HCT116 (cell line): ENCODE results near the gene RIPK3. TPM values are rescaled to one million over a fixed set of nuclear protein-coding genes. Genes with fewer than 3 reads are reported as not detected.

Source experiments
- ATAC-seq: fragments of 200-7000 bp; cut with Tn5 transposase; 2 replicates; pipeline ENCODE4 v1.9.1; 2020; ENCODE audit warnings: mild to moderate bottlenecking, moderate library complexity
- BruUV-seq: library from RNA; stranded (reverse); fragments of 400-500 nt; replicated peaks from 2 replicates; lab custom pipeline; 2021; lab: Mats Ljungman, UMichigan
- CTCF ChIA-PET: fragments of 300-600 bp; sonication (Branson Sonifier 250); formaldehyde crosslinking; loops from one replicate; lab custom pipeline; 2021; ENCODE audit warnings: antibody characterized with exemption; lab: Charles Lee
- POLR2A ChIA-PET: fragments of 300-600, 350-600 bp; sonication (Branson Sonifier 250); formaldehyde crosslinking; loops from one replicate; lab custom pipeline; 2021; ENCODE audit warnings: antibody characterized with exemption; lab: Charles Lee
- RAD21 ChIA-PET, 2 experiments: fragments of 300-600 bp; sonication (Branson Sonifier 250); formaldehyde crosslinking; loops; one replicate each; lab custom pipeline; 2023; ENCODE audit warnings: low total read pairs in 2 of 2; ENCODE audit not compliant: uncharacterized antibody in 2 of 2, unreplicated experiment in 2 of 2, low non-redundant PET in 1 of 2; lab: Charles Lee
- DNase-seq: peaks from one replicate; pipeline ENCODE4 v3.0.0-alpha.2; 2010; ENCODE audit warnings: low read depth, low spot score
- H2AFZ ChIP-seq: fragments of 200-600 bp; shearing (Covaris generic), sonication (generic); 2 replicates; pipeline ENCODE4 v1.6.1; 2017; ENCODE audit warnings: low read depth, mixed run types, mixed read lengths, antibody characterized with exemption, low read length; ENCODE audit not compliant: poor library complexity, severe bottlenecking
- H3K27ac ChIP-seq: 2 replicates; pipeline ENCODE4 v1.5.1; 2012; ENCODE audit warnings: low read depth, low read length
- H3K27me3 ChIP-seq: fragments of 200-600 bp; sonication (generic); 2 replicates; pipeline ENCODE4 v1.6.1; 2016; ENCODE audit warnings: mixed run types, low read length, mixed read lengths; ENCODE audit not compliant: insufficient read depth
- H3K36me3 ChIP-seq, 2 experiments: fragments of 200-500 bp in 1 of 2; fragments of 200-600 bp in 1 of 2; sonication (Bioruptor generic) in 1 of 2; sonication (generic) in 1 of 2; 2 replicates each; pipeline versions ENCODE4 v1.5.1 to v1.6.1; 2014 to 2016; ENCODE audit warnings: low read length in 2 of 2, inconsistent platforms in 1 of 2, mixed read lengths in 1 of 2, mixed run types in 1 of 2; ENCODE audit not compliant: insufficient read depth in 2 of 2, control insufficient read depth in 1 of 2
- H3K4me1 ChIP-seq, 2 experiments: fragments of 200-600 bp in 1 of 2; sonication (generic) in 1 of 2; 2 replicates each; pipeline versions ENCODE4 v1.5.1 to v1.6.1; 2012 to 2017; ENCODE audit warnings: low read length in 2 of 2, inconsistent platforms in 1 of 2, mild to moderate bottlenecking in 1 of 2, mixed read lengths in 1 of 2, mixed run types in 1 of 2, moderate library complexity in 1 of 2; ENCODE audit not compliant: insufficient read depth in 2 of 2, control insufficient read depth in 1 of 2
- H3K4me2 ChIP-seq: fragments of 200-600 bp; sonication (generic); 2 replicates; pipeline ENCODE4 v1.6.1; 2017; ENCODE audit warnings: mixed run types, low read length, mixed read lengths
- H3K4me3 ChIP-seq, 2 experiments: fragments of 200-600 bp in 1 of 2; sonication (generic) in 1 of 2; replicated peaks in 1 of 2; 2 replicates each; pipeline ENCODE4 v1.5.1; 2011 to 2016; ENCODE audit warnings: low read length in 2 of 2, control low read depth in 1 of 2, low read depth in 1 of 2, mild to moderate bottlenecking in 1 of 2, mixed read lengths in 1 of 2, mixed run types in 1 of 2
- H3K79me2 ChIP-seq: fragments of 200-600 bp; sonication (generic); 2 replicates; pipeline ENCODE4 v1.6.1; 2017; ENCODE audit warnings: mild to moderate bottlenecking, mixed run types, low read length, moderate library complexity, mixed read lengths; ENCODE audit not compliant: insufficient read depth
- H3K9ac ChIP-seq: fragments of 200-600 bp; sonication (generic); 2 replicates; pipeline ENCODE4 v1.6.1; 2016; ENCODE audit warnings: low read length, mixed read lengths
- H3K9me2 ChIP-seq: fragments of 200-600 bp; sonication (generic), shearing (Covaris generic); 2 replicates; pipeline ENCODE4 v1.6.1; 2017; ENCODE audit warnings: mixed run types, mild to moderate bottlenecking, moderate library complexity; ENCODE audit not compliant: insufficient read depth
- H3K9me3 ChIP-seq, 2 experiments: fragments of 200-500 bp in 1 of 2; fragments of 200-600 bp in 1 of 2; sonication (Bioruptor generic) in 1 of 2; sonication (generic) in 1 of 2; 2 replicates each; pipeline ENCODE4 v1.6.1; 2014 to 2017; ENCODE audit warnings: low read length in 2 of 2, mixed read lengths in 2 of 2, inconsistent platforms in 1 of 2, low read depth in 1 of 2, mild to moderate bottlenecking in 1 of 2, mixed run types in 1 of 2, moderate library complexity in 1 of 2; ENCODE audit not compliant: control insufficient read depth in 1 of 2, insufficient read depth in 1 of 2
- H4K20me1 ChIP-seq: fragments of 200-600 bp; sonication (generic), shearing (Covaris generic); 2 replicates; pipeline ENCODE4 v1.6.1; 2017; ENCODE audit warnings: mixed run types, mild to moderate bottlenecking, moderate library complexity; ENCODE audit not compliant: insufficient read depth
- ELF1 ChIP-seq: IDR thresholded peaks from 2 replicates; pipeline ENCODE4 v1.6.1; 2012; ENCODE audit warnings: low read depth, borderline replicate concordance
- EZH2phosphoT487 ChIP-seq: fragments of 200-600 bp; IDR thresholded peaks from 2 replicates; pipeline ENCODE4 v1.6.1; 2018; ENCODE audit warnings: antibody characterized with exemption, borderline replicate concordance
- JUND ChIP-seq: IDR thresholded peaks from 2 replicates; pipeline ENCODE4 v1.6.1; 2012
- MAX ChIP-seq: IDR thresholded peaks from 2 replicates; pipeline ENCODE4 v1.6.1; 2012
- POLR2A ChIP-seq: IDR thresholded peaks from 2 replicates; pipeline ENCODE4 v1.7.0; 2011; ENCODE audit warnings: borderline replicate concordance; ENCODE audit not compliant: insufficient read depth, insufficient read length; ENCODE audit errors: extremely low read depth
- SRF ChIP-seq: IDR thresholded peaks from 2 replicates; pipeline ENCODE4 v1.6.1; 2012; ENCODE audit warnings: low read depth
- TCF7L2 ChIP-seq: IDR thresholded peaks from 2 replicates; pipeline ENCODE4 v1.7.0; 2011; ENCODE audit warnings: borderline replicate concordance, inconsistent platforms; ENCODE audit not compliant: insufficient read depth, insufficient read length; ENCODE audit errors: extremely low read depth
- ZBTB33 ChIP-seq: IDR thresholded peaks from 2 replicates; pipeline ENCODE4 v1.6.1; 2011; ENCODE audit warnings: mild to moderate bottlenecking, low read length, moderate library complexity; ENCODE audit not compliant: insufficient replicate concordance; ENCODE audit errors: extremely low read depth
- intact Hi-C: fragments of 100-400 bp; cut with micrococcal nuclease; formaldehyde crosslinking; loops from 2 replicates; pipeline ENCODE4 v1.10.0; 2022
- total RNA-seq: library from RNA; stranded (reverse); gene quantifications from one replicate; pipeline ENCODE4 v1.2.1, GENCODE V29; 2021; ENCODE audit not compliant: unreplicated experiment

Gene RIPK3
- total RNA-seq, 1 experiment from 2014 or later: not detected

- no peaks in the 10 kb centered on the region for H3K79me2 ChIP-seq
- H2AFZ ChIP-seq: no peak overlapping the region
- ChIA-PET CTCF (interaction anchor here (1.1 to 6.3 kb wide), 2 partner anchors 95 to 106 kb away, joined by 3 to 162 read pairs; partner anchors contain the start of genes CBLN3 and KHNYN), RAD21 (no interaction called here), POLR2A (interaction anchor here (1.0 kb wide), 1 partner anchor 96 kb away, joined by 6 read pairs; no protein-coding TSS in a partner anchor)
- intact Hi-C loops: no loop called here
- no peak overlapping the region for H3K4me2 ChIP-seq
- peaks cover 4 to 12% of the 10 kb centered on the region in 2 experiments for H3K4me1 ChIP-seq
- H3K27me3 ChIP-seq: no peaks in the 10 kb centered on the region
- no TSS peak for BruUV-seq
- H3K9ac ChIP-seq: no peak overlapping the region
- no peak for TF ChIP-seq SRF
- TF ChIP-seq ELF1: no peak
- TF ChIP-seq POLR2A: no peak
- no peak for TF ChIP-seq EZH2phosphoT487
- no peak for TF ChIP-seq MAX
- no peaks in the 10 kb centered on the region for H3K9me2 ChIP-seq
- no peaks in the 10 kb centered on the region for H3K36me3 ChIP-seq
- no peaks in the 10 kb centered on the region for H3K9me3 ChIP-seq
- H4K20me1 ChIP-seq: no peaks in the 10 kb centered on the region
- ATAC-seq (no peak), DNase-seq (no peak)
- no peak overlapping the region for H3K4me3 ChIP-seq
- H3K27ac ChIP-seq: no peak overlapping the region
Observed at GRCh38 chr14:24335461-24336171, 4.2 kb downstream of the RIPK3 start.

- ATAC-seq (no peak), DNase-seq (no peak)
- Histone ChIP-seq H4K20me1 (no peaks in the 10 kb centered on the region), H3K36me3 (no peaks in the 10 kb centered on the region), H3K79me2 (no peaks in the 10 kb centered on the region), H2AFZ (peak within 1 kb of the TSS; percentile 96), H3K27me3 (no peaks in the 10 kb centered on the region), H3K4me3 (peak within 1 kb of the TSS; percentile 28 to 49), H3K9ac (peak within 1 kb of the TSS; percentile 39; the same call in 1 of the 2 replicates), H3K4me1 (peaks cover 4 to 12% of the 10 kb centered on the region in 2 experiments), H3K9me2 (no peaks in the 10 kb centered on the region), H3K9me3 (no peaks in the 10 kb centered on the region), H3K4me2 (peak within 1 kb of the TSS; percentile 84), H3K27ac (peak within 1 kb of the TSS; percentile 26; the same call in 1 of the 2 replicates)
- TF ChIP-seq JUND: no peak
- no peak for TF ChIP-seq TCF7L2
- TF ChIP-seq ZBTB33: no peak
- ChIA-PET RAD21 (interaction anchor here in 1 of 2 experiments (1.1 kb wide), 1 partner anchor 32 kb away, joined by 3 read pairs; no protein-coding TSS in a partner anchor), CTCF (interaction anchor here (1.4 to 6.3 kb wide), 5 partner anchors 11 to 96 kb away, joined by 4 to 162 read pairs (median 17); partner anchors contain the start of genes CBLN3, DHRS1, KHNYN and NOP9), POLR2A (interaction anchor here (4.2 kb wide), 1 partner anchor 96 kb away, joined by 38 read pairs; the partner anchor contains the start of genes CBLN3 and KHNYN)
- intact Hi-C loops: no loop called here
- BruUV-seq: no TSS peak
Observed at GRCh38 chr14:24334431-24335291, 5.1 kb downstream of the RIPK3 start, which contains the start of gene ADCY4. ADCY4 (minus strand) TSS chr14:24335071; CDS start chr14:24334652, 419 bp downstream.
